Neural progenitor cell (in vitro differentiated cells): ENCODE results near the gene RAMP1. TPM values are rescaled to one million over a fixed set of nuclear protein-coding genes. Genes with fewer than 3 reads are reported as not detected.

Source experiments
- DNase-seq: peaks from one replicate; pipeline ENCODE4 v3.0.0-alpha.2; 2016; ENCODE audit warnings: low spot score
- H2AFZ ChIP-seq: fragments of 200-600 bp; sonication (generic); replicated peaks from 2 replicates; pipeline ENCODE4 v1.6.1; 2016; ENCODE audit warnings: antibody characterized with exemption
- H3F3A ChIP-seq: fragments of 200-600 bp; sonication (generic); 2 replicates; pipeline ENCODE4 v1.6.1; 2016; ENCODE audit warnings: antibody characterized with exemption, low read depth
- H3K27ac ChIP-seq: fragments of 200-600 bp; sonication (generic); 2 replicates; pipeline ENCODE4 v1.5.1; 2016; ENCODE audit warnings: mild to moderate bottlenecking
- H3K27me3 ChIP-seq: fragments of 200-600 bp; sonication (generic); 2 replicates; pipeline ENCODE4 v1.6.1; 2016; ENCODE audit warnings: mild to moderate bottlenecking, moderate library complexity
- H3K36me3 ChIP-seq: fragments of 200-600 bp; sonication (generic); 2 replicates; pipeline ENCODE4 v1.5.1; 2016
- H3K4me1 ChIP-seq: fragments of 200-600 bp; sonication (generic); 2 replicates; pipeline ENCODE4 v1.6.1; 2016; ENCODE audit warnings: mixed run types
- H3K4me2 ChIP-seq: fragments of 200-600 bp; sonication (generic); 2 replicates; pipeline ENCODE4 v1.6.1; 2016
- H3K4me3 ChIP-seq: fragments of 200-600 bp; sonication (generic); 2 replicates; pipeline ENCODE4 v1.5.1; 2016
- H3K79me2 ChIP-seq: fragments of 200-600 bp; sonication (generic); 2 replicates; pipeline ENCODE4 v1.6.1; 2016; ENCODE audit warnings: low read depth
- H3K9ac ChIP-seq: fragments of 200-600 bp; sonication (generic); 2 replicates; pipeline ENCODE4 v1.6.1; 2016
- H3K9me3 ChIP-seq: fragments of 200-600 bp; sonication (generic); 2 replicates; pipeline ENCODE4 v1.5.1; 2016; ENCODE audit warnings: low read depth
- H4K20me1 ChIP-seq: fragments of 200-600 bp; sonication (generic); 2 replicates; pipeline ENCODE4 v1.6.1; 2016; ENCODE audit warnings: low read depth
- H3K27ac Mint-ChIP-seq: 3 replicates; pipeline ENCODE4 v1.8.0; 2021; ENCODE audit warnings: mixed read lengths
- H3K27me3 Mint-ChIP-seq: 2 replicates; pipeline ENCODE4 v1.8.0; 2022; ENCODE audit warnings: low read depth, mild to moderate bottlenecking, inconsistent platforms, moderate library complexity, mixed read lengths; ENCODE audit not compliant: insufficient read depth
- H3K36me3 Mint-ChIP-seq: 3 replicates; pipeline ENCODE4 v1.8.0; 2021; ENCODE audit warnings: mixed read lengths
- H3K4me1 Mint-ChIP-seq: 3 replicates; pipeline ENCODE4 v1.8.0; 2021; ENCODE audit warnings: mixed read lengths
- H3K4me3 Mint-ChIP-seq: 3 replicates; pipeline ENCODE4 v1.8.0; 2021; ENCODE audit warnings: mild to moderate bottlenecking, moderate library complexity, mixed read lengths
- H3K9me3 Mint-ChIP-seq: 3 replicates; pipeline ENCODE4 v1.8.0; 2020; ENCODE audit warnings: mixed read lengths
- EZH2 ChIP-seq: fragments of 200-600 bp; sonication (generic); IDR thresholded peaks from 2 replicates; pipeline ENCODE4 v1.6.1; 2017; ENCODE audit warnings: antibody characterized with exemption, mild to moderate bottlenecking, moderate library complexity
- EZH2phosphoT487 ChIP-seq: fragments of 200-600 bp; sonication (generic); IDR thresholded peaks from 2 replicates; pipeline ENCODE4 v1.6.1; 2017; ENCODE audit warnings: antibody characterized with exemption
- total RNA-seq: library from RNA; depleted of rRNA; stranded (reverse); fragments of >200 nt; gene quantifications from 2 replicates; pipeline ENCODE4 v1.2.3, GENCODE V29; 2015; ENCODE audit warnings: low replicate concordance
- TF ChIP-seq, protein P1 (sequence below): fragments of 200-600 bp; sonication (generic); IDR thresholded peaks from 2 replicates; pipeline ENCODE4 v1.5.1; 2017; ENCODE audit warnings: antibody characterized with exemption, mild to moderate bottlenecking

The RAMP1 gene
- total RNA-seq, 1 donor from 2014 or later, result not detected

DNA sequence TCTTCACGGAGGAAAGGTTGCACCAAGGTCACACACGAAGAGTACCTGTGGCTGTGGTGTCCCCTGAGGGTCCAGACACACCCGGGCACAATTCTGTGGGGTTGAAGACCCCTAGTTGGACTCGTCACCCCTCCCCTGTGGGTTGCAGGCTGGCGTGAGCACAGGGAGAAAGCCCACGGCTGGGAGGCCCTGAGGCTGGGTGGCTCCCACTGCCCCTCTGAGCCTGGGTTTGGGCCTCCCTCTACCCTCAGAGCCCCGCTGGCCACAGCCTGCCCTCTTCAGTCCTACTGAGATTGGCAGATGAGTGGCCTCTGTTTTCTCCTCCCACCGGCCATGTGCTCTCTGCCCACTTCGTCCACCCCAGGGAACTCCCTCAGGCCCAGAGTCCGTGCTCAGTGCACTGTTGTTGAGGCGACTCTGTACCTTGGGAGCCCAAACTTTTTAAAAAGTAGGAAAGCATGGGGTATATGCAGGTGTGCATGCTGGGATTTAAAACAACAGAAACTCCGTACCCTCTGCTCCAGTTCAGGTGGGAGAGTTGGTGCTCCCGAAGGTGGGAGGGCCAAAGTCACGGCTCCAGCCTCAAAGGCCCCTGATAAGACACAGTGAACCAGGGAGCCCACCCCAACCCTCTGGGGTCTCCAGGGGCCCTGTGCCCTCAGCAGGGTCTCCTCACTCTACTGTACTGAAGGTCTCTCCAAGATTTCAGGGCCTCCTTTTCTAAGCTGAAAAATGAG is 19.1 kb downstream of the RAMP1 start:
- Histone ChIP-seq H3K4me2 (no peak overlapping the region), H3K9me3 (no peaks in the 10 kb centered on the region), H3K4me3 (no peak overlapping the region), H3K36me3 (no peaks in the 10 kb centered on the region), H3K4me1 (peaks cover 8% of the 10 kb centered on the region), H3K27ac (no peak overlapping the region), H3K27me3 (no peaks in the 10 kb centered on the region), H3F3A (no peaks in the 10 kb centered on the region), H3K9ac (no peak overlapping the region), H3K79me2 (no peaks in the 10 kb centered on the region), H2AFZ (no peak overlapping the region), H4K20me1 (no peaks in the 10 kb centered on the region)
- Mint-ChIP-seq H3K4me1 (peaks cover 15% of the 10 kb centered on the region), H3K9me3 (no peaks in the 10 kb centered on the region), H3K27ac (no peak overlapping the region), H3K4me3 (no peak overlapping the region), H3K27me3 (peaks cover 4% of the 10 kb centered on the region), H3K36me3 (no peaks in the 10 kb centered on the region)
- DNase-seq, result no peak
- TF ChIP-seq EZH2phosphoT487, result no peak
- TF ChIP-seq EZH2, result no peak
- TF ChIP-seq, protein P1, sequence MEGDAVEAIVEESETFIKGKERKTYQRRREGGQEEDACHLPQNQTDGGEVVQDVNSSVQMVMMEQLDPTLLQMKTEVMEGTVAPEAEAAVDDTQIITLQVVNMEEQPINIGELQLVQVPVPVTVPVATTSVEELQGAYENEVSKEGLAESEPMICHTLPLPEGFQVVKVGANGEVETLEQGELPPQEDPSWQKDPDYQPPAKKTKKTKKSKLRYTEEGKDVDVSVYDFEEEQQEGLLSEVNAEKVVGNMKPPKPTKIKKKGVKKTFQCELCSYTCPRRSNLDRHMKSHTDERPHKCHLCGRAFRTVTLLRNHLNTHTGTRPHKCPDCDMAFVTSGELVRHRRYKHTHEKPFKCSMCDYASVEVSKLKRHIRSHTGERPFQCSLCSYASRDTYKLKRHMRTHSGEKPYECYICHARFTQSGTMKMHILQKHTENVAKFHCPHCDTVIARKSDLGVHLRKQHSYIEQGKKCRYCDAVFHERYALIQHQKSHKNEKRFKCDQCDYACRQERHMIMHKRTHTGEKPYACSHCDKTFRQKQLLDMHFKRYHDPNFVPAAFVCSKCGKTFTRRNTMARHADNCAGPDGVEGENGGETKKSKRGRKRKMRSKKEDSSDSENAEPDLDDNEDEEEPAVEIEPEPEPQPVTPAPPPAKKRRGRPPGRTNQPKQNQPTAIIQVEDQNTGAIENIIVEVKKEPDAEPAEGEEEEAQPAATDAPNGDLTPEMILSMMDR, result no peak

DNA sequence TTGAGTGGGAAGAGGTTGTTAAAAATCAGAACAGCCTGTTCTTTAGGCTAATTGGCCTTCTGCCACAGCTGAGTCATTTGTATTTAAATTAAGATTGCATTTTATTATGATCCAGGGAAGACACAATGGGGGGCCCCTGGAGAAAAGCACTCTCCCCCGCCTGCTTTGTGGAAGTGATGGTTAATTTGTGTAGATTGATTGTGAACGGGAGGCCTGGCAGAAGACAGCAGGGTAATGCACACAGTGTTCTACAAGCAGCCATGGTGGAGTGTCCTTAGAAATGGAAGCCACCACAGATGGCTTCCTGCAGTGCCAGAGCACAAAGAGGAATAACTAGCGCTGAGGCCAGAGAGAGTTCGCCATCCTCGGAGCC is 19.6 kb downstream of the RAMP1 start:
- Histone ChIP-seq H3K9ac (no peak overlapping the region), H3K36me3 (no peaks in the 10 kb centered on the region), H3F3A (no peaks in the 10 kb centered on the region), H3K9me3 (no peaks in the 10 kb centered on the region), H3K4me2 (no peak overlapping the region), H3K4me3 (no peak overlapping the region), H3K79me2 (no peaks in the 10 kb centered on the region), H4K20me1 (no peaks in the 10 kb centered on the region), H3K27ac (no peak overlapping the region), H2AFZ (no peak overlapping the region), H3K4me1 (peaks cover 3% of the 10 kb centered on the region), H3K27me3 (no peaks in the 10 kb centered on the region)
- peaks cover 4% of the 10 kb centered on the region for H3K27me3 Mint-ChIP-seq
- no peaks in the 10 kb centered on the region for H3K36me3 Mint-ChIP-seq
- no peak overlapping the region for H3K27ac Mint-ChIP-seq
- TF ChIP-seq EZH2, result no peak
- TF ChIP-seq EZH2phosphoT487, result no peak
- TF ChIP-seq, protein P1, result no peak
- peaks cover 12% of the 10 kb centered on the region for H3K4me1 Mint-ChIP-seq
- no peak overlapping the region for H3K4me3 Mint-ChIP-seq
- no peaks in the 10 kb centered on the region for H3K9me3 Mint-ChIP-seq
- no peak for DNase-seq

DNA sequence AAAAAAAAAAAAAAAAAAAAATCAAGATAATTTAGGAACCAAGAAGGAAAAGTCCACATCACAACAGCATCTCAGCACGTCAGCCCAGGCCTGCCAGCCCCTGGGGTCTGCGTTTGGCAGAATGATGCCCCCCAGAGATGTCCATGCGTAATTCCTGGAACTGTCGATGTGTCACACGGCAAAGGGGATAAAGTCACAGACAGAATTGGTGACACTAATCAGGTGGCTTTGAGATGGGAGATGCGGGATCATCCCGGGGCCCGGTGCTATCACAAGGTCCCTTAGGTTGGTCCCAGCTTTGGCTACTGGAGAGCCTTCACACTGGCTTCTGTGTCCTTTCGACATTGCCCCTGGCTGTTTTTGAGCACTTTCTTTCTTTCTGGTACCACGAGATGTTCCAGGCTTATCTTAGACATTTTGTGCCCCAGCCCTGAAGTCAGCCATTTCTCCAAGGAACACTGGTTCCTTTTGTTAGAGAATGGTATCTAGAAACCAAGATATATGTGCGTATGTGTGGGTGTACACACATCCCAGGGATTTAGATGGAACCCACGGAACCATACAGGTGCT is 20.7 kb downstream of the RAMP1 start:
- no peak overlapping the region for H3K9ac ChIP-seq
- no peaks in the 10 kb centered on the region for H3K79me2 ChIP-seq
- H3K27me3 ChIP-seq, result no peaks in the 10 kb centered on the region
- no peaks in the 10 kb centered on the region for H3K36me3 Mint-ChIP-seq
- H3K9me3 Mint-ChIP-seq, result no peaks in the 10 kb centered on the region
- H3K4me1 ChIP-seq, result peaks cover 2% of the 10 kb centered on the region
- H3K27me3 Mint-ChIP-seq, result peaks cover 4% of the 10 kb centered on the region
- no peaks in the 10 kb centered on the region for H3F3A ChIP-seq
- DNase-seq, result no peak
- H3K36me3 ChIP-seq, result no peaks in the 10 kb centered on the region
- no peaks in the 10 kb centered on the region for H3K9me3 ChIP-seq
- no peak overlapping the region for H3K4me2 ChIP-seq
- TF ChIP-seq, protein P1, result no peak
- TF ChIP-seq EZH2 (no peak), EZH2phosphoT487 (no peak)
- H4K20me1 ChIP-seq, result no peaks in the 10 kb centered on the region
- no peak overlapping the region for H3K27ac ChIP-seq
- H3K4me3 ChIP-seq, result no peak overlapping the region
- H3K27ac Mint-ChIP-seq, result no peak overlapping the region
- H3K4me1 Mint-ChIP-seq, result peaks cover 11% of the 10 kb centered on the region
- H3K4me3 Mint-ChIP-seq, result no peak overlapping the region
- no peak overlapping the region for H2AFZ ChIP-seq
